Neutrophil (primary cell): ENCODE results near the gene UBN2.

ENCODE experiments used
- H3K27ac ChIP-seq: fragments of 200-600 bp; sonication (generic); 2 replicates; pipeline ENCODE4 v1.5.1; 2016; ENCODE audit warnings: mild to moderate bottlenecking, moderate library complexity
- H3K27me3 ChIP-seq: fragments of 200-600 bp; sonication (generic); 2 replicates; pipeline ENCODE4 v1.6.0; 2016; ENCODE audit warnings: mild to moderate bottlenecking
- H3K36me3 ChIP-seq: fragments of 200-600 bp; sonication (generic); 2 replicates; pipeline ENCODE4 v1.5.1; 2017
- H3K4me1 ChIP-seq, 2 experiments: fragments of 200-600 bp in 1 of 2; sonication (generic) in 1 of 2; 1 replicate in 1 of 2; 2 replicates in 1 of 2; pipeline versions ENCODE4 v1.5.1 to v1.6.1; 2013 to 2016; ENCODE audit warnings: low read depth in 1 of 2, low read length in 1 of 2, mild to moderate bottlenecking in 1 of 2, moderate library complexity in 1 of 2; ENCODE audit not compliant: control insufficient read depth in 1 of 2, insufficient read depth in 1 of 2
- H3K4me3 ChIP-seq, 2 experiments: fragments of 200-600 bp in 1 of 2; sonication (generic) in 1 of 2; 1 replicate in 1 of 2; 2 replicates in 1 of 2; pipeline ENCODE4 v1.5.1; 2013 to 2016; ENCODE audit warnings: low read depth in 1 of 2, low read length in 1 of 2, mild to moderate bottlenecking in 1 of 2, moderate library complexity in 1 of 2
- H3K9me3 ChIP-seq: fragments of 200-600 bp; sonication (generic); 2 replicates; pipeline ENCODE4 v1.5.1; 2016
- CTCF ChIP-seq: fragments of 200-600 bp; sonication (generic); IDR thresholded peaks from 2 replicates; pipeline ENCODE4 v1.5.1; 2016; ENCODE audit warnings: antibody characterized with exemption

The UBN2 gene

GRCh38 chr7:139286144-139286543 is 55.1 kb downstream of the UBN2 start:
- no peaks in the 10 kb centered on the region for H3K9me3 ChIP-seq
- TF ChIP-seq CTCF: no peak
- H3K4me3 ChIP-seq: no peak overlapping the region
- no peak overlapping the region for H3K27ac ChIP-seq
- H3K36me3 ChIP-seq: peaks cover 25% of the 10 kb centered on the region
- no peaks in the 10 kb centered on the region for H3K27me3 ChIP-seq
- H3K4me1 ChIP-seq: no peaks in the 10 kb centered on the region

- TF ChIP-seq CTCF: no peak
- Histone ChIP-seq H3K9me3 (no peaks in the 10 kb centered on the region), H3K27me3 (no peaks in the 10 kb centered on the region), H3K4me1 (no peaks in the 10 kb centered on the region), H3K27ac (no peak overlapping the region), H3K36me3 (peaks cover 28% of the 10 kb centered on the region), H3K4me3 (no peak overlapping the region)
These were observed 61.8 kb downstream of the UBN2 start for GRCh38 chr7:139292821-139293220.

- H3K27me3 ChIP-seq: no peaks in the 10 kb centered on the region
- peaks cover 34% of the 10 kb centered on the region for H3K36me3 ChIP-seq
- H3K4me3 ChIP-seq: no peak overlapping the region
- no peaks in the 10 kb centered on the region for H3K9me3 ChIP-seq
- H3K27ac ChIP-seq: no peak overlapping the region
- H3K4me1 ChIP-seq: no peaks in the 10 kb centered on the region
- TF ChIP-seq CTCF: no peak
These were observed 62.5 kb downstream of the UBN2 start for GRCh38 chr7:139293534-139293933.

GRCh38 chr7:139294241-139294640 is 63.2 kb downstream of the UBN2 start:
- Histone ChIP-seq H3K27me3 (no peaks in the 10 kb centered on the region), H3K36me3 (peaks cover 34% of the 10 kb centered on the region), H3K4me3 (no peak overlapping the region), H3K27ac (no peak overlapping the region), H3K9me3 (no peaks in the 10 kb centered on the region), H3K4me1 (no peaks in the 10 kb centered on the region)
- no peak for TF ChIP-seq CTCF

- no peak overlapping the region for H3K27ac ChIP-seq
- no peak for TF ChIP-seq CTCF
These were observed 64.0 kb downstream of the UBN2 start for GRCh38 chr7:139294951-139295575.

More at GRCh38 chr7:139294951-139295575, 64.0 kb downstream of the UBN2 start:
- Histone ChIP-seq H3K36me3 (peaks cover 34% of the 10 kb centered on the region), H3K27me3 (no peaks in the 10 kb centered on the region), H3K9me3 (no peaks in the 10 kb centered on the region), H3K4me1 (no peaks in the 10 kb centered on the region), H3K4me3 (no peak overlapping the region)
